ENCODE measurements around the gene TIAM2.

DNA sequence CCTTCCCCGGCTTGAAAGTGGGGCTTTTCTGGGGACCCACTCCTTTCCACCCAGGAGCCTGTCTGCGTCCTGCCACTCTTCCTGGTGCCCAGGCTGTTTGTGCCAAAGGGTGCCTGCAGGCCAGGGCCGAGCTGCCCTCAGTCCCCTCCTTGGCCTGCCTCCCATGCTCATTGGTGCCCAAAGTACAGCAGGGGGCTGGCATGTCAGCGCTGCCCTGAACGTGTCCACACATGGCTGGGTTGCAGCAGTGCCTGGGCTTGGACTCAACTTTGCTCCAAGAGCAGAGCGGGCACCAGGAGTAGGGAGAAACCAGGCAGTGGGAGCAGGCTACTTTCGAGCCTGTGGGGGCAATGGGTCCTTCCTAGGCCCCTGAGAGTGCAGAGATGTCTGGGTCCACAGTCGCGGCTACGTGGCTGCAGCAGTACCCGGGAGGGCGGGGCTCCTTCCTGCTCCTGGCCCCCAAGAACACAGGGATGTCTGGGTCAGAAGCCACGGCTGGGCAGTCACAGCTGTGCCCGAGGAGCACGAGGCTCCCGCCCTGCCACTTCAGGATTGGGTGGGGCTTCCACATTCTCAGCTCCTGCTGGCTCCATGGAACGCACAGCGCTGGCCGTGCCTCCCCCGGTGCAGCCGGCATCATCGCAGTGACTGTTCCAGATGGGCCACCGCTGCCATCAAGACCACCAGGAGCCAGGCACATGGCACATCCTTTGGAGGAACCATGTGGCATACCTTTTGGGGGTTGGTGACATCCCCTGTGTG lies 218.7 kb downstream of the TIAM2 start:
- TF ChIP-seq, protein P1, sequence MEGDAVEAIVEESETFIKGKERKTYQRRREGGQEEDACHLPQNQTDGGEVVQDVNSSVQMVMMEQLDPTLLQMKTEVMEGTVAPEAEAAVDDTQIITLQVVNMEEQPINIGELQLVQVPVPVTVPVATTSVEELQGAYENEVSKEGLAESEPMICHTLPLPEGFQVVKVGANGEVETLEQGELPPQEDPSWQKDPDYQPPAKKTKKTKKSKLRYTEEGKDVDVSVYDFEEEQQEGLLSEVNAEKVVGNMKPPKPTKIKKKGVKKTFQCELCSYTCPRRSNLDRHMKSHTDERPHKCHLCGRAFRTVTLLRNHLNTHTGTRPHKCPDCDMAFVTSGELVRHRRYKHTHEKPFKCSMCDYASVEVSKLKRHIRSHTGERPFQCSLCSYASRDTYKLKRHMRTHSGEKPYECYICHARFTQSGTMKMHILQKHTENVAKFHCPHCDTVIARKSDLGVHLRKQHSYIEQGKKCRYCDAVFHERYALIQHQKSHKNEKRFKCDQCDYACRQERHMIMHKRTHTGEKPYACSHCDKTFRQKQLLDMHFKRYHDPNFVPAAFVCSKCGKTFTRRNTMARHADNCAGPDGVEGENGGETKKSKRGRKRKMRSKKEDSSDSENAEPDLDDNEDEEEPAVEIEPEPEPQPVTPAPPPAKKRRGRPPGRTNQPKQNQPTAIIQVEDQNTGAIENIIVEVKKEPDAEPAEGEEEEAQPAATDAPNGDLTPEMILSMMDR (IDR thresholded peaks at IDR 0.05; ENCODE audit: low read length): no peak
- TF ChIP-seq EZH2 (optimal IDR thresholded peaks at IDR 0.05; ENCODE audit: low read depth, low read length) (no peak), EZH2phosphoT487 (IDR thresholded peaks at IDR 0.05; ENCODE audit: low read length) (no peak)

Measured in MM.1S (cell line).